ENCODE results near the gene SCPEP1.

GRCh38 chr17:57040571-57040970 is 62.6 kb downstream of the SCPEP1 start:
- TF ChIP-seq TAF1 (IDR thresholded peaks at IDR 0.05; ENCODE audit: borderline replicate concordance, insufficient read depth, low read length) (no peak), POLR2AphosphoS5 (IDR thresholded peaks at IDR 0.05; ENCODE audit: low read depth, low read length) (no peak)

Data from PFSK-1 (cell line).